Activated B cell treated with CpG ODN at 0.5 μM for 24 hours (primary cell): ENCODE data around the gene ADCY3. TPM values are rescaled to one million over a fixed set of nuclear protein-coding genes. Genes with fewer than 3 reads are reported as not detected.

Experiments
- ATAC-seq: fragments of 200-7000 bp; cut with Tn5 transposase; one replicate; pipeline ENCODE4 v1.10.0; 2021; ENCODE audit warnings: low read depth, mild to moderate bottlenecking, moderate library complexity
- CTCF ChIA-PET: fragments of 350-600 bp; sonication (Branson Sonifier 250); formaldehyde crosslinking; loops from one replicate; lab custom pipeline; 2021; ENCODE audit warnings: antibody characterized with exemption; lab: Charles Lee
- POLR2A ChIA-PET: fragments of 350-600 bp; sonication (Branson Sonifier 250); formaldehyde crosslinking; loops from one replicate; lab custom pipeline; 2021; ENCODE audit warnings: antibody characterized with exemption; lab: Charles Lee
- DNase-seq: peaks from one replicate; pipeline ENCODE4 v3.0.0; 2022
- H3K27ac Mint-ChIP-seq: one replicate; pipeline ENCODE4 v1.8.0; 2020; ENCODE audit warnings: mixed read lengths
- H3K27me3 Mint-ChIP-seq: one replicate; pipeline ENCODE4 v1.8.0; 2021; ENCODE audit warnings: mixed read lengths
- H3K36me3 Mint-ChIP-seq: one replicate; pipeline ENCODE4 v1.8.0; 2021; ENCODE audit warnings: low read depth, mixed read lengths
- H3K4me1 Mint-ChIP-seq: one replicate; pipeline ENCODE4 v1.8.0; 2021; ENCODE audit warnings: mixed read lengths
- H3K4me3 Mint-ChIP-seq: one replicate; pipeline ENCODE4 v1.8.0; 2020; ENCODE audit warnings: mild to moderate bottlenecking, mixed read lengths
- H3K9me3 Mint-ChIP-seq: one replicate; pipeline ENCODE4 v1.8.0; 2020; ENCODE audit warnings: mixed read lengths
- intact Hi-C: fragments of 100-400 bp; cut with micrococcal nuclease; formaldehyde crosslinking; loops from one replicate; pipeline ENCODE4 v1.15.1; 2024
- total RNA-seq: library from RNA; stranded (reverse); gene quantifications from 2 replicates; pipeline ENCODE4 v1.2.3, GENCODE V29; 2022
- TF ChIP-seq, protein P1 (sequence below): fragments of 200-600 bp; IDR thresholded peaks from one replicate; pipeline ENCODE4 v1.8.0; 2022; ENCODE audit warnings: antibody characterized with exemption, mild to moderate bottlenecking

The ADCY3 gene
- total RNA-seq, 1 donor from 2014 or later, result 126 TPM

DNA sequence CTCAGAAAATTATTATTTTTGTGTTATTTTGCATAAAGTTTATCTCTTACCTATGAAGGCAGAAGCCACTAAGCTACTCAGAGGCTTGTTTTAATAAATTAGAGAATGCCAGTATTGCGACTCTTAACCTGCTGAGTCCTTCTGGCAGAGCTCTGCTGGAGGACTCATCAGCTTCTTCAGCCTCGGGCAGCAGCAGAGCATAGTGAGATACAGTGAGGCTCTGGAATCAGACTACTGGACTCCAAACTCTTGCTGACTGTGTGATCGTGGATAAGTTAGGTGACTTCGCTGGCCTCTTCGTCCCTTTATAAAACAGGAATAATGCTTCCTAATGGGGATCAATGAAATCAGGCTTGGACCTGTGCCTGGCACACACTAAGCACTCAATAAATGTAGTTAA is 128.6 kb downstream of the ADCY3 start:
- ChIA-PET CTCF (interaction anchor here (1.6 kb wide), 1 partner anchor 36 kb away, joined by 4 read pairs; no protein-coding TSS in a partner anchor), POLR2A (interaction anchor here (0.6 kb wide), 1 partner anchor 818 kb away, joined by 6 read pairs; no protein-coding TSS in a partner anchor)
- H3K4me1 Mint-ChIP-seq, result peaks cover 26% of the 10 kb centered on the region
- intact Hi-C loops, result loop anchor here (5.0 kb wide), 2 partner anchors 714 to 1556 kb away; partner anchors contain the start of genes ADGRF3, SELENOI and SF3B6
- no peaks in the 10 kb centered on the region for H3K9me3 Mint-ChIP-seq
- ATAC-seq (no peak), DNase-seq (no peak)
- no peak overlapping the region for H3K4me3 Mint-ChIP-seq
- TF ChIP-seq, protein P1, sequence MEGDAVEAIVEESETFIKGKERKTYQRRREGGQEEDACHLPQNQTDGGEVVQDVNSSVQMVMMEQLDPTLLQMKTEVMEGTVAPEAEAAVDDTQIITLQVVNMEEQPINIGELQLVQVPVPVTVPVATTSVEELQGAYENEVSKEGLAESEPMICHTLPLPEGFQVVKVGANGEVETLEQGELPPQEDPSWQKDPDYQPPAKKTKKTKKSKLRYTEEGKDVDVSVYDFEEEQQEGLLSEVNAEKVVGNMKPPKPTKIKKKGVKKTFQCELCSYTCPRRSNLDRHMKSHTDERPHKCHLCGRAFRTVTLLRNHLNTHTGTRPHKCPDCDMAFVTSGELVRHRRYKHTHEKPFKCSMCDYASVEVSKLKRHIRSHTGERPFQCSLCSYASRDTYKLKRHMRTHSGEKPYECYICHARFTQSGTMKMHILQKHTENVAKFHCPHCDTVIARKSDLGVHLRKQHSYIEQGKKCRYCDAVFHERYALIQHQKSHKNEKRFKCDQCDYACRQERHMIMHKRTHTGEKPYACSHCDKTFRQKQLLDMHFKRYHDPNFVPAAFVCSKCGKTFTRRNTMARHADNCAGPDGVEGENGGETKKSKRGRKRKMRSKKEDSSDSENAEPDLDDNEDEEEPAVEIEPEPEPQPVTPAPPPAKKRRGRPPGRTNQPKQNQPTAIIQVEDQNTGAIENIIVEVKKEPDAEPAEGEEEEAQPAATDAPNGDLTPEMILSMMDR, result no peak
- no peak overlapping the region for H3K27ac Mint-ChIP-seq
- peaks cover 24% of the 10 kb centered on the region for H3K36me3 Mint-ChIP-seq
- no peaks in the 10 kb centered on the region for H3K27me3 Mint-ChIP-seq

DNA sequence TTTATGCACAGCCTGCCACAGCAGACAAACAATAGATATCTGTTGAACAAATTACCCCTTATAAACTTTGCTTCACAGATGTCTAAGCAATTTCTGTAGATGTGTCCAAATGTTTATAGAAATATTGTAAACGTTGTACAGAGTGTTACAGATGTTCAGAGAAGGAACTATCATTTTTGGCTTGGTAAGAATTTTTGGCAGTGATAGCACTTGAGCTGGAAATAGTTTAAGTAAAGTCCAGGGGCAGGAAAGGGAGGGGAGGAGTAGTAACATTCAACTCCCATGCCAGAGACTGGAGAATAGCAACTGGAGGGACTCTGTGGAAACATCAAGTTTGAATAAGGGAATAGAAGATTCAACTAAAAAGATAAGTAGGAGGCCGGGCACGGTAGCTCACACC is 131.2 kb downstream of the ADCY3 start:
- intact Hi-C loops, result no loop called here
- no peak overlapping the region for H3K4me3 Mint-ChIP-seq
- H3K9me3 Mint-ChIP-seq, result no peaks in the 10 kb centered on the region
- DNase-seq, result no peak
- no peak for ATAC-seq
- no peaks in the 10 kb centered on the region for H3K27me3 Mint-ChIP-seq
- POLR2A ChIA-PET, result interaction anchor here (1.9 kb wide), 1 partner anchor 297 kb away, joined by 7 read pairs; the partner anchor contains the start of gene NCOA1
- H3K4me1 Mint-ChIP-seq, result peaks cover 39% of the 10 kb centered on the region
- CTCF ChIA-PET, result no interaction called here
- H3K27ac Mint-ChIP-seq, result no peak overlapping the region
- H3K36me3 Mint-ChIP-seq, result peaks cover 24% of the 10 kb centered on the region
- TF ChIP-seq, protein P1, result no peak

DNA sequence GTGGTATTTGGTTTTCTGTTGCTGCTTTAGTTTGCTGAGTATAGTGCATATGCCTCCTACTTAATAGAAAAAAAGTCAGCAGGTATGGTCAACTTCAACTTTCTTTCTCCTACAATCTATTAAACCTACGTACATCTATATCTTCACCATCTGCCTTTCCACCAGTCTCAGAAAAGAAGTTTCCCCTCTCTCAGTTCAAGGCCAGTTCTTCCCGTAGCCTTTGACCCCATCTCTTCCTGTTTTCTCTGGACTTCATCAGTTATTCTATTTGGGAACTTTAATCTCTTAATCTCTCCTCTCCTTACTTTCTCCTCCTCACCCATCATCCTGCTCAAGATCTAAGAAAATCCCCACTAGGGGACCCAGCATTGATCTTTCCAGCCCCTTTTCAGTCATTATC is 132.5 kb downstream of the ADCY3 start:
- ChIA-PET POLR2A (no interaction called here), CTCF (interaction anchor here (1.3 kb wide), 1 partner anchor 379 kb away, joined by 4 read pairs; no protein-coding TSS in a partner anchor)
- Mint-ChIP-seq H3K4me1 (peaks cover 29% of the 10 kb centered on the region), H3K27ac (no peak overlapping the region), H3K4me3 (no peak overlapping the region), H3K9me3 (no peaks in the 10 kb centered on the region), H3K27me3 (no peaks in the 10 kb centered on the region), H3K36me3 (peaks cover 15% of the 10 kb centered on the region)
- TF ChIP-seq, protein P1, result no peak
- intact Hi-C loops, result no loop called here
- DNase-seq (no peak), ATAC-seq (no peak)

DNA sequence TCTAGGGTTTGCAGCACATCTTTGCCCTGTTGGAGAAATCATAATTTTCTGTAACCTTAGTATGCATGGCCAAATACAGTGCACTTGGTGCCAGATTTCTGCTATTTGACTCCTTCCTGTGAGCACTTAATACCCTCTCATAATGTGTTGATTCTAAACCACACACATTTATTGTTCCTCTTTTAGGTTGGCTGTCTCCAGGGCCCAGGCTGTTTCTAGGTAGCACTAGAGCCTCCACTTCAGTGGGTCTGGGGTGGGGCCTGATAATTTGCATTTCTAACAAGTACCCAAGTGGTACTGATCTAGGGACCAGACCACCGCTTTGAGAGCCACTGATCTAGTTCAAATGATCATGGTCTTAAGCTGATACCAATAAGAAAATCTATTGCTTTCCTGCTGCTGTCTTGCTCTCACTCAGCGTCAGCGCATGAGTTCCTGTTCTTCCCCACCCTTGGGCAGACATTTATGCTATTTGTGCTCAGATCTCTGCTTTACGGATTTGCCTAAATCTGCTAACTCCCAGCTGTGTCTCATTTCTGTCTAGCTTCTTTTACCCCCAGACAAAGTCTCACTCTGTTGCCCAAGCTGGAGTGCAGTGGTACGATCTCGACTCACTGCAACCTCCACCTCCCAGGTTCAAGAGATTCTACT is 134.2 kb downstream of the ADCY3 start:
- ATAC-seq, result peak; percentile 95
- intact Hi-C loops, result loop anchor here (1.0 to 2.0 kb wide), 2 partner anchors 8 to 209 kb away; partner anchors contain the start of genes CENPO and PTRHD1
- Mint-ChIP-seq H3K27me3 (peaks cover 6% of the 10 kb centered on the region), H3K4me1 (peaks cover 25% of the 10 kb centered on the region), H3K9me3 (no peaks in the 10 kb centered on the region), H3K27ac (peak overlapping the region; percentile 90), H3K36me3 (peaks cover 15% of the 10 kb centered on the region), H3K4me3 (peak overlapping the region; percentile 62)
- DNase-seq, result peak; percentile 47
- POLR2A ChIA-PET, result interaction anchor here (0.5 to 1.2 kb wide), 5 partner anchors 20 to 376 kb away, joined by 3 to 8 read pairs (median 3); partner anchors contain the start of gene NCOA1
- TF ChIP-seq, protein P1, result no peak
- CTCF ChIA-PET, result interaction anchor here (0.7 to 1.3 kb wide), 3 partner anchors 363 to 377 kb away, joined by 3 to 4 read pairs (median 3); no protein-coding TSS in a partner anchor

DNA sequence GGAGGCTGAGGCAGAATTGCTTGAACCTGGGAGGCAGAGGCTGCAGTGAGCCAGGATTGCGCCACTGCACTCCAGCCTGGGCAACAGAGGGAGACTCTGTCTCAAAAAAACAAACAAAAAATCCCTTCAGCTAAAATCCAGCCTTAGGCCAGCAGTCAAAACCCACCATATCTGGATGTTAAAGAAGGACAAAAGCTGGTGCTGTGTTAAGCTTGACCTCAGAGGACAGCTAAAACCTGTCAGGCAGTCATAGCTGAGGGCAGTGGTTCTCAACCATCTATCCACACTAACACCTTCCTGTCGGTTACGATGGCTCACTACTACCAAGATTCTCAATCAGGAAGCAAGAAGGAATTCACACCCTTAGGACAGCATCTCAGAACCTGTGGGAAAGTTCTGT is 136.4 kb downstream of the ADCY3 start:
- Mint-ChIP-seq H3K4me1 (peaks cover 25% of the 10 kb centered on the region), H3K36me3 (no peaks in the 10 kb centered on the region), H3K27me3 (peaks cover 9% of the 10 kb centered on the region), H3K4me3 (no peak overlapping the region), H3K9me3 (peaks cover 3% of the 10 kb centered on the region), H3K27ac (no peak overlapping the region)
- ATAC-seq (no peak), DNase-seq (no peak)
- TF ChIP-seq, protein P1, result no peak
- ChIA-PET POLR2A (no interaction called here), CTCF (no interaction called here)
- intact Hi-C loops, result loop anchor here (2.0 kb wide), 1 partner anchor 207 kb away; no protein-coding TSS in a partner anchor
